Subcutaneous adipose tissue (tissue), 4 donors: Measurements from ENCODE around the gene ACKR2. TPM values are rescaled to one million over a fixed set of nuclear protein-coding genes. Genes with fewer than 3 reads are reported as not detected.

Source experiments
- CTCF ChIP-seq: fragments of 450-650 bp; IDR thresholded peaks from one replicate; pipeline ENCODE4 v1.5.1; 2016; ENCODE audit warnings: low read depth, mild to moderate bottlenecking, control low read depth, antibody characterized with exemption, moderate library complexity
- total RNA-seq, 4 donors: library from RNA; depleted of rRNA; stranded (reverse); fragments of >200 nt; gene quantifications; one replicate each; pipeline ENCODE4 v1.1.0, GENCODE V29; 2016

ACKR2 gene
- total RNA-seq, 4 donors from 2014 or later: 7.3 to 22.7 (median 11.2) TPM

DNA sequence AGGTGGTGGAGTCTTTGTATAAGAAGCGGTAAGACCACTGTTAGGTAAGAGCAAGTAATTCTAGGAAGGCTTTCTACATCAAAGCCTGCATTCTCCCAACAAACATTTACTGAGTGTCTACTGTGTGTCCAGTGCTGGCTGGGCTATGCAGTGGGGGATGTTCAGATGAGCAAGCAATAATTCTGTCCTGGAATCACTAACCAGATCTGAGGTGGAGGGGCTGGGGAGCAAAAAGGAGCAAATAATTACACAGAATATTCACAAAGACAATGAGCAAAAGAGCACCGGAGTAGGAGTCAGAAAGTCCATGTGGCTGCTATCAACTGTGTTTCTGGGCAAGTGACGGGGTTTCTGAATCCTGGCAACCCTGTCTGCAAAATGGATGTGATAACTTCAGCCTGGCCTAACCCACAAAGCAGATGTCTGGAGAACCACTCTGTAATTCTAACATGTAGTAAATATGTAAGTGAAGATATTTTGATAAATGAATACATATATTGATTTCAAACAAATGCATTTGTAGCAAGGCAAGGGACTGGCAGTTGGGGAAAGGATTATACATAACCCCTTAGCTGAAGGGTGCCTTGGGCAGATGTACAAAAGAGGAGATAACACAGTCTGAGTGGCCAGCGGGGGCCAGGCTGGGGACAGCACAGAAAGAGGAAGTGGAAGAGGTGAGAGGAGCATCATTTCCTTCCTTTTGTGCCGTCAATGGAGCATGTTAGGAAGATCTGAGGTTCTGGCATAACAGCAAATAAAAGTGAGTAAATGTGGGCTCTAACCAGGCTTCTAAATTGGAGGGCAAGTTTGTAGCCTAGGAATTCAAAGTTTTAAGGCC is 37.7 kb downstream of the ACKR2 start:
- TF ChIP-seq CTCF: no peak

DNA sequence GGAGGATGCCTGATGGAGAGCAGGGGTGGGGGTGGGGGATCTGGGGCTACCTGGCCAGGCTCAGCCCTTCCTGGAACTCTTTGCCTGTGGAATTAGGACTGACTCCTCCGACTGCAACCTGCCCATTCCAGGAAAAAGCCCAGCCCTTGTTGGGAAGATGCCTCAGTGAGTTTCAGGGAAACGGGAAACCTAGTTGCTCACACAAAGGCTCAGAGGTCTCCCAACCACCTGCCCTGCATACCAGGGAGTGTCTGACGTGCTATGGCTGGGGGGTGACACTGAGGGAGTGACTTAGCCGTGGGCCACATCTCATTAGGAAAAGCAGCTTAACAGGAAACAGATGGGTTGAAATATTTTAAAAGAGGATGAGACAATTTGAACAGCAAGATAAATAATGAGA is 38.5 kb downstream of the ACKR2 start:
- TF ChIP-seq CTCF: no peak

DNA sequence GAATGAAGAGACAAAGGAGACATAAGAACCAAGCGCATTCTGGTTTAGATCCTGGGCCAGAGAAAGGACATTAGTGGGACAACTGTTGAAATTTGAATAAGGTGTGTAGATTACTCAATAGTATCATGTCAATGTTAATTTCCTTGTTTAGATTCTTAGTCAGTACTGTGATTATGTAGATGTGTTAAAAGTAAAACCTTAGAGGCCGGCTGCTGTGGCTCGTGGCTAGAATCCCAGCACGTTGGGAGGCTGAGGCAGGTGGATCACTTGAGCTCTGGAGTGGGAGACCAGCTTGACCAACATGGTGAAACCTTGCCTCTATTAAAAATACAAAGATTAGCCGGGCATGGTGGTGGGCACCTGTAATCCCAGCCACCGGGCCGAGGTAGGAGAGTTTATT is 39.8 kb downstream of the ACKR2 start:
- no peak for TF ChIP-seq CTCF

DNA sequence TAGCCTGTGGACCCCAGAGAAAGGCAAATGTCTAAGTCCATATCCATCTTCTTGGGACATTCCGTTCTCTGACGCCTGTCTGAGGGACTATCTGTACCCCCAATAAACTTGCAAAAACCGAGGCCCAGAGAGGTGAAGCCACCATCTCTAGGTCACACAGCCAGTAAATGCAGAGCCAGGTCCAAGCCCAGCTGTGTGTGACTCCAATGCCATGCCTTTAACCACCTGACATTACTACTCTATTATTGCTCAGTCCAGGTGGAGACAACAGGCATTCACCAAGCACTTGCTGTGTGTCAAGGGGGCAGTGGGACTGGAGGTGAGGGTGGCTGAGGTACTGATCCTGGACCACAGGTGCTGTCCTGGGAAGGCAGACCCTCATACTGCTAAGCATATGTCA is 41.0 kb downstream of the ACKR2 start:
- TF ChIP-seq CTCF: no peak

DNA sequence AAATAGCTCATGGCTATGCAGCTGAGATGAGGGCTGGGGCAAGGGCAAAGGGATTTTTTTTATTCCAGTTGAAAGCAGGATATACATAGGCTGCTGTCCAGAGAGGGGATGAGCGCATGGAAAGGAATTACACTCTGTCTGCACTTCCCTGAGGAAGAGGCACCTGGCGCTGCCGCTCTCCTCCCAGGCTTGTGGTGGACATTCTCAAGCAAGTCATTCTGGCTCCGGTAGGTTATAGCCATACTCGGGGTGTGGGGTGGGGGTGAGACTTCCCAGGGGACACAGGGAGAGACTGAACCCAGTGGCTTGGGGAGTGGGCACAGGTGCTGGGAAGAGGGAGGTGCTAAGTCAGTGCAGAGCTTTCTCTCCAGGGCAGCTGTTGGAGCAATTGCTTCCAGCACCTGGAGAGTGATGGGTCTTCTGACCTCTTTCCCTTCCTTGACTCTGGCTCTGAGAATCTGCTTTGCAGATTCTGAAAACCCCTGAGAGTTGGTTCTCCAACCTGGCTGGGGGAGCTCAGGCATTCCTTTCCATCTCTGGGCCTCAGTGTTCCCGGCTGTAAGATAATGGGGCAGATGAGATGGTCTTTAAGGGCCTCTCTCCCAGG is 42.1 kb downstream of the ACKR2 start:
- no peak for TF ChIP-seq CTCF

GRCh38 chr3:42852441-42852840 is 43.2 kb downstream of the ACKR2 start:
- TF ChIP-seq CTCF: no peak

- no peak for TF ChIP-seq CTCF
These were observed 43.8 kb downstream of the ACKR2 start for GRCh38 chr3:42853056-42853455.
